Fibroblast of pulmonary artery (primary cell): Measurements from ENCODE around the gene PRKCE.

Source experiments
- DNase-seq: peaks from one replicate; pipeline ENCODE4 v3.0.0-alpha.2; 2010; ENCODE audit warnings: low read depth
- H3K4me3 ChIP-seq: replicated peaks from 2 replicates; pipeline ENCODE4 v1.5.1; 2011; ENCODE audit warnings: low read depth, mild to moderate bottlenecking, control low read depth, low read length, moderate library complexity
- CTCF ChIP-seq: IDR thresholded peaks from 2 replicates; pipeline ENCODE4 v1.5.1; 2011; ENCODE audit warnings: mild to moderate bottlenecking, control low read depth, low read length, inconsistent platforms; ENCODE audit errors: missing control alignments

PRKCE gene

GRCh38 chr2:45649858-45650811, 1.3 kb upstream of the PRKCE start:
- peak overlapping the region; percentile 84 for H3K4me3 ChIP-seq
- peak; percentile 63 for DNase-seq
- TF ChIP-seq CTCF = no peak

- H3K4me3 ChIP-seq = peak overlapping the region; percentile 84
- peak; percentile 37 for TF ChIP-seq CTCF
- peak; percentile 98 for DNase-seq
Observed at GRCh38 chr2:45650851-45651414, 542 bp upstream of the PRKCE start.

- H3K4me3 ChIP-seq = peak overlapping the region; percentile 84
- DNase-seq = peak; percentile 70
- no peak for TF ChIP-seq CTCF
Observed at GRCh38 chr2:45652090-45653031, 886 bp downstream of the PRKCE start.

GRCh38 chr2:45653122-45653913, 1.8 kb downstream of the PRKCE start:
- no peak for DNase-seq
- H3K4me3 ChIP-seq = peak overlapping the region; percentile 84
- no peak for TF ChIP-seq CTCF

- TF ChIP-seq CTCF = no peak
- no peak overlapping the region for H3K4me3 ChIP-seq
- no peak for DNase-seq
Observed at GRCh38 chr2:45654250-45654649, 2.8 kb downstream of the PRKCE start.

- no peak overlapping the region for H3K4me3 ChIP-seq
- DNase-seq = no peak
- TF ChIP-seq CTCF = no peak
Observed at GRCh38 chr2:45661828-45662227, 10.4 kb downstream of the PRKCE start.
